H9 (cell line): ENCODE data around the gene ANO9. TPM values are rescaled to one million over a fixed set of nuclear protein-coding genes. Genes with fewer than 3 reads are reported as not detected.

Source experiments
- DNase-seq: peaks from one replicate; pipeline ENCODE4 v3.0.0-alpha.2; 2017
- H2AFZ ChIP-seq: one replicate; pipeline ENCODE4 v1.6.1; 2013; ENCODE audit warnings: mild to moderate bottlenecking, low read length, control low read depth, moderate library complexity
- H2AK5ac ChIP-seq: 2 replicates; pipeline ENCODE4 v1.6.1; 2013; ENCODE audit warnings: low read length, control low read depth, mixed read lengths; ENCODE audit not compliant: insufficient read length
- H2BK120ac ChIP-seq: one replicate; pipeline ENCODE4 v1.6.1; 2013; ENCODE audit warnings: low read depth, mild to moderate bottlenecking, low read length, control low read depth, inconsistent platforms; ENCODE audit not compliant: poor library complexity, severe bottlenecking
- H2BK12ac ChIP-seq: 2 replicates; pipeline ENCODE4 v1.6.1; 2013; ENCODE audit warnings: low read length, control low read depth, mixed read lengths, low read depth; ENCODE audit not compliant: insufficient read length
- H2BK15ac ChIP-seq: 2 replicates; pipeline ENCODE4 v1.6.1; 2013; ENCODE audit warnings: low read depth, low read length, control low read depth
- H2BK20ac ChIP-seq: one replicate; pipeline ENCODE4 v1.6.1; 2013; ENCODE audit warnings: low read depth, mild to moderate bottlenecking, low read length, control low read depth, inconsistent platforms; ENCODE audit not compliant: poor library complexity, severe bottlenecking
- H2BK5ac ChIP-seq: 2 replicates; pipeline ENCODE4 v1.6.1; 2013; ENCODE audit warnings: low read length, control low read depth, mixed read lengths; ENCODE audit not compliant: insufficient read length
- H3K14ac ChIP-seq: 2 replicates; pipeline ENCODE4 v1.6.1; 2013; ENCODE audit warnings: low read length, control low read depth; ENCODE audit not compliant: insufficient read depth
- H3K18ac ChIP-seq: 2 replicates; pipeline ENCODE4 v1.6.1; 2013; ENCODE audit warnings: low read depth, mild to moderate bottlenecking, mixed read lengths, low read length, control low read depth; ENCODE audit not compliant: insufficient read length
- H3K23ac ChIP-seq: 2 replicates; pipeline ENCODE4 v1.6.1; 2013; ENCODE audit warnings: low read length, control low read depth, mixed read lengths, low read depth; ENCODE audit not compliant: insufficient read length
- H3K23me2 ChIP-seq: 2 replicates; pipeline ENCODE4 v1.6.1; 2013; ENCODE audit warnings: low read depth, mild to moderate bottlenecking, mixed read lengths, low read length, control low read depth; ENCODE audit not compliant: insufficient read length, poor library complexity, severe bottlenecking
- H3K27ac ChIP-seq: 2 replicates; pipeline ENCODE4 v1.5.1; 2013; ENCODE audit warnings: low read length, control low read depth, mixed read lengths, low read depth; ENCODE audit not compliant: insufficient read length
- H3K27me3 ChIP-seq: 2 replicates; pipeline ENCODE4 v1.6.1; 2013; ENCODE audit warnings: low read length, control low read depth, inconsistent platforms; ENCODE audit not compliant: insufficient read depth
- H3K4ac ChIP-seq: 2 replicates; pipeline ENCODE4 v1.6.1; 2013; ENCODE audit warnings: low read depth, mild to moderate bottlenecking, control low read depth, inconsistent platforms, low read length, moderate library complexity
- H3K4me1 ChIP-seq: 2 replicates; pipeline ENCODE4 v1.6.1; 2013; ENCODE audit warnings: low read length, control low read depth, inconsistent platforms; ENCODE audit not compliant: insufficient read depth
- H3K4me2 ChIP-seq: 2 replicates; pipeline ENCODE4 v1.6.1; 2013; ENCODE audit warnings: low read length, control low read depth, mixed read lengths; ENCODE audit not compliant: insufficient read length, insufficient read depth
- H3K56ac ChIP-seq: 2 replicates; pipeline ENCODE4 v1.6.1; 2013; ENCODE audit warnings: low read depth, mild to moderate bottlenecking, mixed read lengths, low read length, control low read depth; ENCODE audit not compliant: insufficient read length
- H3K79me1 ChIP-seq: 2 replicates; pipeline ENCODE4 v1.6.1; 2013; ENCODE audit warnings: low read depth, mild to moderate bottlenecking, moderate library complexity, low read length, control low read depth, inconsistent platforms; ENCODE audit not compliant: insufficient read depth, poor library complexity, severe bottlenecking
- H3K79me2 ChIP-seq: 2 replicates; pipeline ENCODE4 v1.6.1; 2013; ENCODE audit warnings: low read length, control low read depth, inconsistent platforms; ENCODE audit not compliant: insufficient read depth
- H3K9ac ChIP-seq: 2 replicates; pipeline ENCODE4 v1.6.1; 2013; ENCODE audit warnings: low read length, control low read depth, mixed read lengths; ENCODE audit not compliant: insufficient read length; ENCODE audit errors: extremely low read depth
- H3K9me3 ChIP-seq: one replicate; pipeline ENCODE4 v1.6.1; 2013; ENCODE audit warnings: low read depth, low read length, inconsistent platforms; ENCODE audit not compliant: control insufficient read depth
- H3T11ph ChIP-seq: one replicate; pipeline ENCODE4 v1.6.1; 2013; ENCODE audit warnings: mild to moderate bottlenecking, low read length, control low read depth, inconsistent platforms
- H4K20me1 ChIP-seq: one replicate; pipeline ENCODE4 v1.6.1; 2013; ENCODE audit not compliant: control insufficient read depth, insufficient read length, insufficient read depth
- H4K5ac ChIP-seq: 2 replicates; pipeline ENCODE4 v1.6.1; 2013; ENCODE audit warnings: low read depth, mild to moderate bottlenecking, mixed read lengths, low read length, control low read depth; ENCODE audit not compliant: insufficient read length
- H4K8ac ChIP-seq: replicated peaks from 2 replicates; pipeline ENCODE4 v1.6.1; 2013; ENCODE audit warnings: low read length, control low read depth, mixed read lengths, low read depth; ENCODE audit not compliant: insufficient read length
- H4K91ac ChIP-seq: 2 replicates; pipeline ENCODE4 v1.6.1; 2013; ENCODE audit warnings: low read depth, mild to moderate bottlenecking, moderate library complexity, mixed read lengths, low read length, control low read depth; ENCODE audit not compliant: insufficient read length
- H3K27ac Mint-ChIP-seq, 3 experiments: 2 replicates in 2 of 3; 3 replicates in 1 of 3; pipeline ENCODE4 v1.8.0; 2020 to 2021; ENCODE audit warnings: mixed read lengths in 3 of 3, mild to moderate bottlenecking in 1 of 3, moderate library complexity in 1 of 3
- H3K27me3 Mint-ChIP-seq: 2 replicates; pipeline ENCODE4 v1.8.0; 2021; ENCODE audit warnings: low read depth, mild to moderate bottlenecking, moderate library complexity, mixed read lengths
- H3K36me3 Mint-ChIP-seq, 3 experiments: 2 replicates in 2 of 3; 3 replicates in 1 of 3; pipeline ENCODE4 v1.8.0; 2020 to 2021; ENCODE audit warnings: low read depth in 3 of 3, mixed read lengths in 3 of 3; ENCODE audit not compliant: insufficient read depth in 1 of 3
- H3K4me1 Mint-ChIP-seq, 2 experiments: 2 replicates each; pipeline ENCODE4 v1.8.0; 2020; ENCODE audit warnings: mixed read lengths in 2 of 2
- H3K4me3 Mint-ChIP-seq, 2 experiments: 2 replicates in 1 of 2; 3 replicates in 1 of 2; pipeline ENCODE4 v1.8.0; 2020 to 2021; ENCODE audit warnings: mild to moderate bottlenecking in 2 of 2, mixed read lengths in 2 of 2, moderate library complexity in 1 of 2
- H3K9me3 Mint-ChIP-seq, 2 experiments: 2 replicates in 1 of 2; 3 replicates in 1 of 2; pipeline ENCODE4 v1.8.0; 2020; ENCODE audit warnings: mild to moderate bottlenecking in 2 of 2, mixed read lengths in 2 of 2, moderate library complexity in 1 of 2
- CTCF ChIP-seq: fragments of 200-600 bp; sonication (generic); conservative IDR thresholded peaks from 3 replicates; pipeline ENCODE4 v1.8.0; 2021; ENCODE audit warnings: antibody characterized with exemption, mild to moderate bottlenecking
- WGBS: extraction: QIAGEN DNeasy Blood & Tissue Kit; methylation state at CpG from one replicate; pipeline ENCODE4 v1.1.7; 2013; ENCODE audit warnings: missing lambda C conversion rate, low lambda C conversion rate, mixed read lengths; ENCODE audit not compliant: insufficient read length; ENCODE audit errors: extremely low coverage; 5-methylcytosine and 5-hydroxymethylcytosine counted together
- total RNA-seq: library from RNA; stranded (reverse); gene quantifications from 2 replicates; pipeline ENCODE4 v1.2.1, GENCODE V29; 2021

Gene ANO9
- total RNA-seq, 1 experiment from 2014 or later = 13.1 TPM

- peaks cover 2 to 3% of the 10 kb centered on the region in 2 experiments; a peak in 2 of 5 replicates for H3K9me3 Mint-ChIP-seq
- H3K4me1 Mint-ChIP-seq = peaks cover 2 to 5% of the 10 kb centered on the region in 2 experiments; a peak in 3 of 4 replicates
- no peak overlapping the region for H4K8ac ChIP-seq
- no peak overlapping the region for H2AK5ac ChIP-seq
- no peak overlapping the region for H3K4ac ChIP-seq
- no peak overlapping the region for H2BK20ac ChIP-seq
- H4K5ac ChIP-seq = no peak overlapping the region
- no peak overlapping the region for H2AFZ ChIP-seq
- no peaks in the 10 kb centered on the region for H4K20me1 ChIP-seq
- H3K23ac ChIP-seq = no peak overlapping the region
- H3K9ac ChIP-seq = no peak overlapping the region
- no peak overlapping the region for H3K27ac ChIP-seq
- no peak overlapping the region for H3K18ac ChIP-seq
- no peak overlapping the region for H2BK120ac ChIP-seq
- no peak overlapping the region for H2BK5ac ChIP-seq
- H3K4me1 ChIP-seq = no peaks in the 10 kb centered on the region
- no peak overlapping the region for H3K4me3 Mint-ChIP-seq
- no peaks in the 10 kb centered on the region for H3K79me2 ChIP-seq
- no peaks in the 10 kb centered on the region for H3K27me3 ChIP-seq
- H3K9me3 ChIP-seq = no peaks in the 10 kb centered on the region
- H3K27me3 Mint-ChIP-seq = 0 out of 2 replicates have a peak, but pooled peaks cover 2% of the 10 kb centered on the region
- H3K23me2 ChIP-seq = peaks cover 8% of the 10 kb centered on the region
- peaks cover 0 to 4% (median 3%) of the 10 kb centered on the region in 3 experiments; a peak in 5 of 7 replicates for H3K36me3 Mint-ChIP-seq
- no peak for TF ChIP-seq CTCF
- H3K4me2 ChIP-seq = no peak overlapping the region
- WGBS = no CpG with 5 or more reads among the region's 14 CpGs
- H3K27ac Mint-ChIP-seq = no peak overlapping the region
- no peak for DNase-seq
- no peaks in the 10 kb centered on the region for H3K79me1 ChIP-seq
- H3K14ac ChIP-seq = no peak overlapping the region; the same call in 1 of the 2 replicates
- H4K91ac ChIP-seq = no peak overlapping the region
- H3T11ph ChIP-seq = no peak overlapping the region
- no peak overlapping the region for H3K56ac ChIP-seq
- no peak overlapping the region for H2BK15ac ChIP-seq
- no peak overlapping the region for H2BK12ac ChIP-seq
Observed at GRCh38 chr11:404551-405264, 37.1 kb downstream of the ANO9 start.
